Adipocyte (in vitro differentiated cells): Measurements from ENCODE around the gene CD300LD.
"Not testable (repeated sequence)": the region's sequence is repeated elsewhere in the genome, so short reads cannot be mapped to it uniquely, and the experiment has no call there.

Experiments
- DNase-seq: peaks from one replicate; pipeline ENCODE4 v3.0.0-alpha.2; 2015; ENCODE audit warnings: low read depth
- H3K27me3 ChIP-seq: replicated peaks from 2 replicates; pipeline ENCODE4 v1.7.0; 2013; ENCODE audit warnings: mild to moderate bottlenecking, low read length, moderate library complexity; ENCODE audit not compliant: control insufficient read depth, insufficient read depth
- H3K36me3 ChIP-seq: 2 replicates; pipeline ENCODE4 v1.7.0; 2013; ENCODE audit warnings: low read length, mild to moderate bottlenecking, moderate library complexity; ENCODE audit not compliant: control insufficient read depth, insufficient read depth, severe bottlenecking
- H3K4me1 ChIP-seq: 2 replicates; pipeline ENCODE4 v1.7.0; 2013; ENCODE audit warnings: mild to moderate bottlenecking, low read length, moderate library complexity; ENCODE audit not compliant: control insufficient read depth, insufficient read depth
- H3K4me3 ChIP-seq: 2 replicates; pipeline ENCODE4 v1.7.0; 2013; ENCODE audit warnings: mild to moderate bottlenecking, low read length, moderate library complexity
- H3K9ac ChIP-seq: 2 replicates; pipeline ENCODE4 v1.7.0; 2013; ENCODE audit warnings: mild to moderate bottlenecking, low read length, moderate library complexity
- H3K9me3 ChIP-seq: 2 replicates; pipeline ENCODE4 v1.7.0; 2013; ENCODE audit warnings: mild to moderate bottlenecking, low read length, moderate library complexity; ENCODE audit not compliant: control insufficient read depth

CD300LD gene

DNA sequence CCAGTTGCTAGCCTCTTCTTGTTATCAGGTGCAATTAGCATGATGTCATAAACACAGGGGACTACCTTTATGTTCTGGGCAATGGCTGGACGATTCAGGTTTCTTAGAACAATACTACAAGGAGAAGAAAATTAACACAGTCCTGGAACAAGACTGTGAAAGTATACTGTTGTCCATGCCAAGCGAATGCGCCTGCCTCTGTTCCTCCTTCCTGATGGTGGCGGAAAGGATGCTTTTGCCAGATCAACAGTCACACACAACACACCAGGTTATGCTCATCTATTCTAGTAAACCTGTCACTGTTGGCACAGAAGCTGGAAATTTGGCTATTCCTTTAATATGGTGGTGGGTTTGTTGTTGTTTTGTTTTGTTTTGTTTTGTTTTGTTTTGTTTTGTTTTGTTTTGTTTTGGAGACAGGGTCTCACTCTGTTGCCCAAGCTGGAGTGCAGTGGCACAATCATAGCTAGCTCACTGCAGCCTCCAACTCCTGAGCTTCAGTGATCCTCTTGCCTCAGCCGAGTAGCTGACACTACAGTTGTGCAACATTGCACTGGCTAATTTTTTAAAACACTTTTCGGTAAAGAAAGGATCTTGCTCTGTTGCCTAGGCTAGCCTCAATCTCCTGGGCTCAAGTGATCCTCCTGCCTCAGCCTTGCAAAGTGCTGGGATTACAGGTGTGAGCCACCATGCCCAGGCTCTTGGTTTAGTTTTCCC is 3.1 kb upstream of the CD300LD start:
- no peak for DNase-seq
- H3K9me3 ChIP-seq, result peaks cover 5% of the 10 kb centered on the region

GRCh38 chr17:74591503-74591902 is 580 bp downstream of the CD300LD start:
- H3K4me3 ChIP-seq, result no peak overlapping the region
- H3K9me3 ChIP-seq, result peaks cover 12% of the 10 kb centered on the region
- DNase-seq, result no peak
- peaks cover 12% of the 10 kb centered on the region for H3K4me1 ChIP-seq
- no peaks in the 10 kb centered on the region for H3K36me3 ChIP-seq
- no peak overlapping the region for H3K9ac ChIP-seq
- peaks cover 33% of the 10 kb centered on the region for H3K27me3 ChIP-seq

More for the DNA sequence above, 3.1 kb upstream of the CD300LD start:
- Histone ChIP-seq H3K36me3 (no peaks in the 10 kb centered on the region), H3K27me3 (peaks cover 35% of the 10 kb centered on the region), H3K4me3 (no peak overlapping the region), H3K4me1 (peaks cover 12% of the 10 kb centered on the region), H3K9ac (no peak overlapping the region)

- Histone ChIP-seq H3K9me3 (peaks cover 16% of the 10 kb centered on the region), H3K9ac (no peak overlapping the region), H3K4me1 (no peaks in the 10 kb centered on the region), H3K4me3 (no peak overlapping the region), H3K36me3 (no peaks in the 10 kb centered on the region), H3K27me3 (peaks cover 33% of the 10 kb centered on the region)
- no peak for DNase-seq
Measured at GRCh38 chr17:74585711-74586110, 6.4 kb downstream of the CD300LD start.

DNA sequence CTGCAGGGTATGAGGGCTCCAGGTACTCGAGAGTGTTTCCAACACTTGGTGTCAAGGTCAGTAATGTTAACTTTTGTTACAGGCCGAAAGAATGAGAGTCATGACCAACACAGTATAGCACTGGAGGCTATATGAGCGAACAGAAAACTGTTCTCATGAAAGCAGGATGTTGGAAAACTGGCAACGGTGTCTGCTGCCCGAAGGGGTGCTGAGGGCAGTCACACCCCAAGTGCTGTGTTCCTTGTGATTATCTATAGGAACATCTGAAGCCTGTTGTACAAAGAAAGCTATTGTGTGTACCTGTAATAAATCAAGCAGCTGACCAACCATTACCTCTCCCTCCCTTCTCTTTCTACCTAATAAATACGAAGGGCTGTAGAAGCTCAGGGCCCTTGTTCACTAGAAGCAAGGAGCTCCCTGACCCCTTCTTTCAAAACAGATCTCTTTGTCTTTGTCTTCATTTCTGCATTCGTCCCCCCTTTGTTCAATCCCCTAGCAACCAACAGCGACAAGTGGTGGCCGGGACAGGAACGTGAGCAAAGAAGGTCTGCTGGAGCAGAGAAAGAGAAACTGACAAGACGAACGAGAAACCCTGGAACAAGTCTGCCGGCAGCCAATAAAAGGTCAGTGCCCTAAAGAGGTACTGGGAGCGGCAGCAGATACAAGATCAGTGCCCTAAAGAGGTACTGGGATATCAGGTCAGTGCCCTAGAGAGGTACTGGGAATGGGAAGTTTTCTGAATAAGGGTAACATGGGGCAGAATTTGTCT is 7.6 kb downstream of the CD300LD start:
- no peaks in the 10 kb centered on the region for H3K4me1 ChIP-seq
- no peak overlapping the region for H3K4me3 ChIP-seq
- H3K9ac ChIP-seq, result no peak overlapping the region
- H3K36me3 ChIP-seq, result no peaks in the 10 kb centered on the region
- peaks cover 33% of the 10 kb centered on the region for H3K27me3 ChIP-seq
- H3K9me3 ChIP-seq, result peaks cover 15% of the 10 kb centered on the region
- DNase-seq, result no peak

- no peaks in the 10 kb centered on the region for H3K4me1 ChIP-seq
- peaks cover 9% of the 10 kb centered on the region for H3K9me3 ChIP-seq
- DNase-seq, result no peak
- peaks cover 35% of the 10 kb centered on the region for H3K27me3 ChIP-seq
- no peak overlapping the region for H3K4me3 ChIP-seq
- H3K36me3 ChIP-seq, result no peaks in the 10 kb centered on the region
- H3K9ac ChIP-seq, result no peak overlapping the region
Measured at GRCh38 chr17:74582633-74583032, 9.4 kb downstream of the CD300LD start.

GRCh38 chr17:74579900-74580299 is 12.2 kb downstream of the CD300LD start:
- DNase-seq, result no peak
- Histone ChIP-seq H3K27me3 (peaks cover 35% of the 10 kb centered on the region), H3K9me3 (peaks cover 7% of the 10 kb centered on the region), H3K9ac (no peak overlapping the region), H3K4me3 (no peak overlapping the region), H3K36me3 (no peaks in the 10 kb centered on the region), H3K4me1 (no peaks in the 10 kb centered on the region)

- DNase-seq, result no peak
- Histone ChIP-seq H3K4me3 (no peak overlapping the region), H3K9me3 (no peaks in the 10 kb centered on the region), H3K9ac (no peak overlapping the region), H3K36me3 (no peaks in the 10 kb centered on the region), H3K27me3 (peaks cover 35% of the 10 kb centered on the region), H3K4me1 (no peaks in the 10 kb centered on the region)
Measured at GRCh38 chr17:74578979-74579378, 13.1 kb downstream of the CD300LD start.

DNA sequence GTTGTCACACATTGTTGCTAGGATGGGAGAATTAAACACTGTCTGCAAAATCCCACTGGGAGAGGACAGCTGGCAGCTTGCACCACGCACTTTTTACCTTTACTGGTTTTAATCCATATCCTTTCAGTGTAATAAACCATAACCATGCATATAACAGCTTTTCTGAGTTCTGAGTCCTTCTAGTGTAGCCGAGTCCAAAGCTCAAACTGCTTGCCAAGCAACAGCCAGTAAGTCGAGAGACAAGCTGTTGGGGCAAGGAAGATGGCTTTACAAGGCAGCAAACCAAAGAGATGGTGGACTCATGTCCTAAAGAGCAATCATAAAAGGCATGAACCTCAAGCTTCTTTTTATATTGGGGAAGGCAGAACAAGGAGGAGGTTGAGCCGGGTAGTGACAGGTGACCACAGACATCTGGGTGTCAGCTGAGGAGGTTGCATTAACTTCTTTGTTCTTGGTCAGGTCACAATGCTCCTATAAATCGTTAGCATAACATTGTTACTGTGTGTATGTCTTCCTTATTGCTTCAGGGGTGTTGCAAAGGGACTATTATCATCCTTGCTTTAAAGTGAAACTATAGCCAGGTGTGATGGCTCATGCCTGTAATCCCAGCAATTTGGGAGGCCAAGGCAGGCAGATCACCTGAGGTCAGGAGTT is 17.5 kb downstream of the CD300LD start:
- no peak for DNase-seq
- Histone ChIP-seq H3K9me3 (peaks cover 9% of the 10 kb centered on the region), H3K9ac (no peak overlapping the region), H3K4me1 (peaks cover 4% of the 10 kb centered on the region), H3K4me3 (no peak overlapping the region), H3K27me3 (peaks cover 44% of the 10 kb centered on the region), H3K36me3 (no peaks in the 10 kb centered on the region)

DNA sequence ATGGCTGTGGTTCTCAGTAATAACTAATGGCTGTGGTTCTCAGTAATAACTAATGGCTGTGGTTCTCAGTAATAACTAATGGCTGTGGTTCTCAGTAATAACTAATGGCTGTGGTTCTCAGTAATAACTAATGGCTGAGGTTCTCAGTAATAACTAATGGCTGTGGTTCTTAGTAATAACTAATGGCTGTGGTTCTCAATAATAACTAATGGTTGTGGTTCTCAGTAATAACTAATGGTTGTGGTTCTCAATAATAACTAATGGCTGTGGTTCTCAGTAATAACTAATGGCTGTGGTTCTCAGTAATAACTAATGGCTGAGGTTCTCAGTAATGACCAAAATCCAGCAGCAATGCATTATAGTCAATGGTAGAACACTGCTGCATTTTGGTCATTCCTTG is 18.4 kb downstream of the CD300LD start:
- not testable (repeated sequence) for H3K36me3 ChIP-seq, H3K9ac ChIP-seq, H3K4me3 ChIP-seq, H3K9me3 ChIP-seq, DNase-seq
- Histone ChIP-seq H3K4me1 (peaks cover 11% of the 10 kb centered on the region), H3K27me3 (peaks cover 34% of the 10 kb centered on the region)

DNA sequence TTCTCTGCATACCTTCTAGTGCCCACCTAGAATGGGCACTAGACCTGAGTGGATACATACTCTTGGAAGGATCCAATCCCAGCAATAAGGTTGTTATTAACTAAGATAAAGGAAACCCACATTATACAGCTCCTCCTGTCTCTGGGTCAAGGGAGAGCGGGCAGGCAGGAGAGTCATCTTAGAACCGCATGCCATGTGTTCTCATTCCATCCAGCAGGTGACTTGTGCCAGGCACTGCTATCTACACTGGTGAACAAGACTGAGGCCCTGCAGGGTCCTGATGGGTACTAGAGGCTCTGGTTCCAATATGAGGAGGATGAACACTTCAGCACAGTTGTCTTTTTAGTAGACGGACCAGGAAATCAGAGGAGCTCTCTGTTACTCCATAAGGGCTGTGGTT is 18.9 kb downstream of the CD300LD start:
- no peak overlapping the region for H3K4me3 ChIP-seq
- no peaks in the 10 kb centered on the region for H3K36me3 ChIP-seq
- peaks cover 9% of the 10 kb centered on the region for H3K9me3 ChIP-seq
- peaks cover 16% of the 10 kb centered on the region for H3K4me1 ChIP-seq
- H3K9ac ChIP-seq, result no peak overlapping the region
- H3K27me3 ChIP-seq, result peaks cover 33% of the 10 kb centered on the region
- DNase-seq, result no peak

DNA sequence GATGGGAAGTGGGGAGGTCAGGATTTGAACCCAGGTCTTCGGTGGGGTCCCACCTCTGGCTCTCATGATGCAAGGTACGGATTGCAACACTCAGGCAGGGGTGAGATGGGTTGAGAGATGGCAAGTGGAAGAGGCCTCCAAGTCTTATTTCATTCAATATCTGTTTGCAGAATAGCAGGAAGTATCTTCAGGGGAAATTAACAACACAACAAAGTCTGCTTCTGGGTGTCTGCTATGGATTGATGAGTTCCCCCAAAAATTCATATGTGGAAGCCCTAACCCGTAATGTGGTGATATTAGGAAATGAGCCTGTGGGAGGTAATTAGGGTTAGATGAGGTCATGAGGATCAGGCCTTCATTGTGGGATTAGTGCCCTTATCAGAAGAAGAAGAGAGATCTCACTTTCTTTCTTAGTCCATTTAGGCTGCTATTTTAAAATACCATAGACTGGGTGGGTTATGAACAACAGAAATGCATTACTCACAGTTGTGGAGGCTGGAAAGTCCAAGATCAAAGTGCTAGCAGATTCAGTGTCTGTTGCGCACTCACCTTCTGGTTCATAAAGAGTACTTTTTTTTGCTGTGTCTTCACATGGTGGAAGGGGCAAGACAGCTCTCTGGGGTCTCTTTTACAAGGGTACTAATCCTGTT is 20.3 kb downstream of the CD300LD start:
- Histone ChIP-seq H3K9ac (no peak overlapping the region), H3K4me3 (no peak overlapping the region), H3K9me3 (peaks cover 9% of the 10 kb centered on the region), H3K27me3 (peaks cover 29% of the 10 kb centered on the region), H3K36me3 (no peaks in the 10 kb centered on the region), H3K4me1 (peaks cover 20% of the 10 kb centered on the region)
- no peak for DNase-seq
